Measurements from ENCODE around the gene NKX1-1. TPM values are rescaled to one million over a fixed set of nuclear protein-coding genes. Genes with fewer than 3 reads are reported as not detected.

The NKX1-1 gene
- total RNA-seq, 1 donor from 2014 or later = not detected

GRCh38 chr4:1362046-1362445, 44.2 kb downstream of the NKX1-1 start:
- H3K4me3 Mint-ChIP-seq (ENCODE audit: unreplicated experiment) = no peak overlapping the region
- H3K36me3 Mint-ChIP-seq (ENCODE audit: unreplicated experiment) = peaks cover 19% of the 10 kb centered on the region
- H3K4me1 Mint-ChIP-seq (ENCODE audit: unreplicated experiment) = peaks cover 4% of the 10 kb centered on the region
- no peak for TF ChIP-seq CTCF (IDR thresholded peaks at IDR 0.05)
- H3K27ac Mint-ChIP-seq (ENCODE audit: unreplicated experiment) = no peak overlapping the region
- no peak for DNase-seq (ENCODE audit: extremely low spot score, unreplicated experiment)
- no peaks in the 10 kb centered on the region for H3K27me3 Mint-ChIP-seq (ENCODE audit: unreplicated experiment)
- H3K9me3 Mint-ChIP-seq (ENCODE audit: unreplicated experiment) = no peaks in the 10 kb centered on the region

- Mint-ChIP-seq H3K4me3 (ENCODE audit: unreplicated experiment) (no peak overlapping the region), H3K9me3 (ENCODE audit: unreplicated experiment) (no peaks in the 10 kb centered on the region), H3K36me3 (ENCODE audit: unreplicated experiment) (peaks cover 19% of the 10 kb centered on the region), H3K27ac (ENCODE audit: unreplicated experiment) (no peak overlapping the region), H3K4me1 (ENCODE audit: unreplicated experiment) (peaks cover 4% of the 10 kb centered on the region), H3K27me3 (ENCODE audit: unreplicated experiment) (no peaks in the 10 kb centered on the region)
- no peak for TF ChIP-seq CTCF (IDR thresholded peaks at IDR 0.05)
- DNase-seq (ENCODE audit: extremely low spot score, unreplicated experiment) = no peak
Observed at GRCh38 chr4:1361431-1361830, 44.8 kb downstream of the NKX1-1 start.

- peaks cover 18% of the 10 kb centered on the region for H3K36me3 Mint-ChIP-seq (ENCODE audit: unreplicated experiment)
- DNase-seq (ENCODE audit: extremely low spot score, unreplicated experiment) = no peak
- no peak for TF ChIP-seq CTCF (IDR thresholded peaks at IDR 0.05)
- H3K4me1 Mint-ChIP-seq (ENCODE audit: unreplicated experiment) = peaks cover 4% of the 10 kb centered on the region
- H3K4me3 Mint-ChIP-seq (ENCODE audit: unreplicated experiment) = no peak overlapping the region
- H3K27ac Mint-ChIP-seq (ENCODE audit: unreplicated experiment) = peak overlapping the region; percentile 50
- no peaks in the 10 kb centered on the region for H3K27me3 Mint-ChIP-seq (ENCODE audit: unreplicated experiment)
- H3K9me3 Mint-ChIP-seq (ENCODE audit: unreplicated experiment) = no peaks in the 10 kb centered on the region
Observed at GRCh38 chr4:1360423-1361283, 45.6 kb downstream of the NKX1-1 start.

- DNase-seq (ENCODE audit: extremely low spot score, unreplicated experiment) = no peak
- TF ChIP-seq CTCF (IDR thresholded peaks at IDR 0.05) = no peak
- peaks cover 4% of the 10 kb centered on the region for H3K4me1 Mint-ChIP-seq (ENCODE audit: unreplicated experiment)
- H3K9me3 Mint-ChIP-seq (ENCODE audit: unreplicated experiment) = no peaks in the 10 kb centered on the region
- H3K27me3 Mint-ChIP-seq (ENCODE audit: unreplicated experiment) = no peaks in the 10 kb centered on the region
- peaks cover 18% of the 10 kb centered on the region for H3K36me3 Mint-ChIP-seq (ENCODE audit: unreplicated experiment)
- no peak overlapping the region for H3K4me3 Mint-ChIP-seq (ENCODE audit: unreplicated experiment)
- peak overlapping the region; percentile 50 for H3K27ac Mint-ChIP-seq (ENCODE audit: unreplicated experiment)
Observed at GRCh38 chr4:1359976-1360375, 46.3 kb downstream of the NKX1-1 start.

- Mint-ChIP-seq H3K36me3 (ENCODE audit: unreplicated experiment) (peaks cover 18% of the 10 kb centered on the region), H3K4me3 (ENCODE audit: unreplicated experiment) (no peak overlapping the region), H3K4me1 (ENCODE audit: unreplicated experiment) (peaks cover 4% of the 10 kb centered on the region), H3K27ac (ENCODE audit: unreplicated experiment) (no peak overlapping the region), H3K27me3 (ENCODE audit: unreplicated experiment) (no peaks in the 10 kb centered on the region), H3K9me3 (ENCODE audit: unreplicated experiment) (no peaks in the 10 kb centered on the region)
- DNase-seq (ENCODE audit: extremely low spot score, unreplicated experiment) = no peak
- TF ChIP-seq CTCF (IDR thresholded peaks at IDR 0.05) = no peak
Observed at GRCh38 chr4:1359144-1359501, 47.1 kb downstream of the NKX1-1 start.
